Activated CD4-positive, alpha-beta T cell treated with anti-CD3 and anti-CD28 coated beads for 48 hours (primary cell): ENCODE results near the gene DCC.

ENCODE experiments used
- DNase-seq: peaks from one replicate; pipeline ENCODE4 v3.0.0-alpha.2; 2020

Gene DCC

GRCh38 chr18:53131001-53131400, 791.0 kb downstream of the DCC start:
- DNase-seq, result no peak

- no peak for DNase-seq
Measured at GRCh38 chr18:53134711-53135110, 794.7 kb downstream of the DCC start.

- no peak for DNase-seq
Measured at GRCh38 chr18:53135654-53136053, 795.7 kb downstream of the DCC start.

- no peak for DNase-seq
Measured at GRCh38 chr18:53139746-53140500, 799.9 kb downstream of the DCC start.

- DNase-seq, result no peak
Measured at GRCh38 chr18:53142005-53142404, 802.0 kb downstream of the DCC start.

- DNase-seq, result no peak
Measured at GRCh38 chr18:53147472-53147871, 807.5 kb downstream of the DCC start.

GRCh38 chr18:53148123-53148522, 808.1 kb downstream of the DCC start:
- no peak for DNase-seq

- DNase-seq, result no peak
Measured at GRCh38 chr18:53152476-53152875, 812.5 kb downstream of the DCC start.

- peak; percentile 9 for DNase-seq
Measured at GRCh38 chr18:53153281-53153680, 813.3 kb downstream of the DCC start.

- DNase-seq, result no peak
Measured at GRCh38 chr18:53153800-53154199, 813.8 kb downstream of the DCC start.

- DNase-seq, result no peak
Measured at GRCh38 chr18:53165770-53166169, 825.8 kb downstream of the DCC start.

GRCh38 chr18:53169346-53169745, 829.3 kb downstream of the DCC start:
- DNase-seq, result no peak

GRCh38 chr18:53191634-53192033, 851.6 kb downstream of the DCC start:
- DNase-seq, result no peak

- no peak for DNase-seq
Measured at GRCh38 chr18:53193870-53194269, 853.9 kb downstream of the DCC start.

GRCh38 chr18:53219853-53220252, 879.9 kb downstream of the DCC start:
- DNase-seq, result no peak

GRCh38 chr18:53224128-53224778, 884.3 kb downstream of the DCC start:
- no peak for DNase-seq

- DNase-seq, result no peak
Measured at GRCh38 chr18:53225567-53226325, 885.7 kb downstream of the DCC start.

- DNase-seq, result no peak
Measured at GRCh38 chr18:53234610-53235009, 894.6 kb downstream of the DCC start.

- DNase-seq, result no peak
Measured at GRCh38 chr18:53241161-53241560, 901.2 kb downstream of the DCC start.

GRCh38 chr18:53253789-53254188, 913.8 kb downstream of the DCC start:
- no peak for DNase-seq

GRCh38 chr18:53254265-53254664, 914.3 kb downstream of the DCC start:
- DNase-seq, result no peak

- DNase-seq, result no peak
Measured at GRCh38 chr18:53261241-53261640, 921.2 kb downstream of the DCC start.

- no peak for DNase-seq
Measured at GRCh38 chr18:53266850-53267249, 926.9 kb downstream of the DCC start.

GRCh38 chr18:53268455-53268854, 928.5 kb downstream of the DCC start:
- DNase-seq, result no peak
